ENCODE data around the gene CNIH1. TPM values are rescaled to one million over a fixed set of nuclear protein-coding genes. Genes with fewer than 3 reads are reported as not detected.
A peak's percentile ranks its signal among the peaks of the same experiment; 100 is the strongest.
"Not testable (repeated sequence)": the region's sequence is repeated elsewhere in the genome, so short reads cannot be mapped to it uniquely, and the experiment has no call there.

CNIH1 gene
- total and polyA plus RNA-seq, 2 experiments from 2014 or later: 87.2 to 87.3 TPM

DNA sequence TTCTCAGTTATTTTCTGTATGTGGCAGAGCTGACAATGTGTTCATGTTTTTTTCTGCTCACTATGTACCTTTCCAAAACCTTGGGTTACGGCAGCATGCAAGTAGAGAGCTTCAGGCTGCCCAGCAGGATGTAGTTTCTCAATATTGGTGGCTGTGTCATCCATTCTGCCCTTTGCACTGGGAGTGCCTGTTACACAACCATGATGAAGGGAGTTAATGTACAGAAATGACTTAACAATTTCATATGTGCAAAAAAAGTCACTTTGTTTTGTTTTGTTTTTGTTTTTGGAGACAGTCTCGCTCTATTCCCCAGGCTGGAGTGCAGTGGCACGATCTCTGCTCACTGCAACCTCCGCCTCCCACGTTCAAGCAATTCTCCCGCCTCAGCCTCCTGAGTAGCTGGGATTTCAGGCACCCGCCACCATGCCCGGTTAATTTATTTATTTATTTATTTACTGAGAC lies 6.1 kb upstream of the CNIH1 start:
- peak in 1 of 2 donors; percentile 86 for DNase-seq (ENCODE audit: low read depth in 1 of 2, low spot score in 1 of 2)
- TF ChIP-seq CTCF (IDR thresholded peaks at IDR 0.05; ENCODE audit: low read depth, low read length): no peak
- H3K4me1 ChIP-seq (ENCODE audit: low read depth): no peaks in the 10 kb centered on the region

GRCh38 chr14:54446161-54446693 lies 5.1 kb upstream of the CNIH1 start:
- peak in 1 of 2 donors; percentile 95 for DNase-seq (ENCODE audit: low read depth in 1 of 2, low spot score in 1 of 2)
- H3K36me3 ChIP-seq: no peaks in the 10 kb centered on the region
- H3K27me3 ChIP-seq: no peaks in the 10 kb centered on the region
- no peaks in the 10 kb centered on the region for H3K4me1 ChIP-seq (ENCODE audit: low read depth)
- no peaks in the 10 kb centered on the region for H3K9me3 ChIP-seq (ENCODE audit: low read depth)
- H3K4me3 ChIP-seq: no peak overlapping the region
- no peak overlapping the region for H3K27ac ChIP-seq
- TF ChIP-seq CTCF (IDR thresholded peaks at IDR 0.05; ENCODE audit: low read depth, low read length): no peak

More for the DNA sequence above, 6.1 kb upstream of the CNIH1 start:
- Histone ChIP-seq H3K27me3 (no peaks in the 10 kb centered on the region), H3K4me3 (no peak overlapping the region), H3K36me3 (no peaks in the 10 kb centered on the region), H3K27ac (no peak overlapping the region), H3K9me3 (ENCODE audit: low read depth) (no peaks in the 10 kb centered on the region)

DNA sequence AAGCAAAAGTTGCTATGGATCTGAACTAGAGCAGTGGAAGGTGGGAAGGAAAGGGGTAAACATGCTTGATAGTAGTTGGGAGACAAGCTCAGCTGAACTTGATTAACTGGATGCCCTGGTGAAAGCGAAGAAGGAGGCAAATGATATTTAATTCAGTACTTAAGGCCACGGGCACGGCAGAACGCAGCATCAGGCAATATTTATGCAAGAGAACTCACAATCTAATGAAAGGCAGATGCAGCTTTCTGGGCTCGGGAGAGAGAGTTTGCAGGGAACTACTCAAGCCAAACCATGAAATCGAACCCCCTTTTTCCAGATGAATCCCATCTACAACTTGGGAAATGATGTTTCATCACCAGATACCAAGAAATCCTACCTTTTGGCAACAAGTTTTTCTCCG lies 3.5 kb upstream of the CNIH1 start:
- TF ChIP-seq CTCF (IDR thresholded peaks at IDR 0.05; ENCODE audit: low read depth, low read length): no peak
- Histone ChIP-seq H3K36me3 (no peaks in the 10 kb centered on the region), H3K27ac (no peak overlapping the region), H3K4me3 (no peak overlapping the region), H3K9me3 (ENCODE audit: low read depth) (no peaks in the 10 kb centered on the region), H3K27me3 (no peaks in the 10 kb centered on the region), H3K4me1 (ENCODE audit: low read depth) (peaks cover 5% of the 10 kb centered on the region)
- DNase-seq (ENCODE audit: low read depth in 1 of 2, low spot score in 1 of 2): peak in 1 of 2 donors; percentile 21

DNA sequence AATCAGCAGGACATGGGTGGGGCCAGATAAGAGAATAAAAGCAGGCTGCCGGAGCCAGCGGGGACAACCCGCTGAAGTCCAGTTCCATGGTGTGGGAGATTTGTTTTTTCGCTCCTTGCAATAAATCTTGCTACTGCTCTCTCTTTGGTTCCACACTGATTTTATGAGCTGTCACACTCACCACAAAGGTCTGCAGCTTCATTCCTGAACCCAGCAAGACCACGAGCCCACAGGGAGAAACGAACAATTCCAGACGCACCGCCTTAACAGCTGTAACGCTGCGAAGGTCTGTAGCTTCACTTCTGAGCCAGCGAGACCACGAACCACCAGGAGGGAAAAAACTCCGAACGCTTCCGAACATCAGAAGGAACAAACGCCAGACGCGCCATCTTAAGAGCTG lies 2.8 kb upstream of the CNIH1 start:
- Histone ChIP-seq H3K36me3 (no peaks in the 10 kb centered on the region), H3K4me3 (no peak overlapping the region), H3K4me1 (ENCODE audit: low read depth) (peaks cover 6% of the 10 kb centered on the region), H3K27me3 (no peaks in the 10 kb centered on the region), H3K9me3 (ENCODE audit: low read depth) (no peaks in the 10 kb centered on the region), H3K27ac (no peak overlapping the region)
- no peak for DNase-seq (ENCODE audit: low read depth in 1 of 2, low spot score in 1 of 2)
- no peak for TF ChIP-seq CTCF (IDR thresholded peaks at IDR 0.05; ENCODE audit: low read depth, low read length)

DNA sequence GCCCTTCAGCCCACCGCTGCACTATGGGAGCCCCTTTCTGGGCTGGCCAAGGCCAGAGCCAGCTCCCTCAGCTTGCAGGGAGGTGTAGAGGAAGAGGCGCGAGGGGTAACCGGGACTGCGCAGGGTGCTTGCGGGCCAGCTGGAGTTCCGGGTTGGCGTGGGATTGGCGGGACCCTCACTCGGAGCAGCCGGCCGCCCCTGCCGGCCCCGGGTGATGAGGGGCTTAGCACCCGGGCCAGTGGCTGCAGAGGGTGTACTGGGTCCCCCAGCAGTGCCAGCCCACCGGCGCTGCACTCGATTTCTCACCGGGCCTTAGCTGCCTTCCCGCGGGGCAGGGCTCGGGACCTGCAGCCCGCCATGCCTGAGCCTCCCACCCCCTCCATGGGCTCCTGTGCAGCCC lies 1.8 kb upstream of the CNIH1 start:
- not testable (repeated sequence) for H3K27ac ChIP-seq; DNase-seq (ENCODE audit: low read depth in 1 of 2, low spot score in 1 of 2); H3K36me3 ChIP-seq; H3K4me3 ChIP-seq; H3K9me3 ChIP-seq (ENCODE audit: low read depth); H3K27me3 ChIP-seq
- H3K4me1 ChIP-seq (ENCODE audit: low read depth): peaks cover 10% of the 10 kb centered on the region

DNA sequence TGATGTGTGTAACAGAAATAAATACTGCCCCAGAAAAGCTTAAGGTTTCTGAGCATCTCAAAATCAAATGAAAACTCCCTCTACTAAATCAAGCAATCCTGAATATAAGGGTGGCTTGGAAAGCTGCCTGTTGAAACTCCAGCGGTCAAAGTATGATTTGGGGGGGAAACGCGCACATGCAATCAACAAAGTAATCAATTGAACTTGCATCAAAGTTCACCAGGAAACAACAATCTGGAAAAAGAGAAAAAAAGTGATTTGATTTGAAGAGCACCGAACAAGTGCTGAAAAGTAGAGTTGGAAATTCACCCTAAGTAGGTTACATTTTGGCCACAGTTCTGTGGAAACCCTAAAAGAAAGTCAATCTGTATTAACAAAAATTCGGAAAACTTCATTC lies 700 bp downstream of the CNIH1 start:
- TF ChIP-seq CTCF (IDR thresholded peaks at IDR 0.05; ENCODE audit: low read depth, low read length): no peak
- H3K9me3 ChIP-seq (ENCODE audit: low read depth): no peaks in the 10 kb centered on the region

More for the DNA sequence above, 700 bp downstream of the CNIH1 start:
- Histone ChIP-seq H3K4me3 (peak overlapping the region; percentile 69), H3K36me3 (no peaks in the 10 kb centered on the region), H3K4me1 (ENCODE audit: low read depth) (peaks cover 10% of the 10 kb centered on the region), H3K27me3 (no peaks in the 10 kb centered on the region), H3K27ac (peak overlapping the region; percentile 95)
- DNase-seq (ENCODE audit: low read depth in 1 of 2, low spot score in 1 of 2): peak in 1 of 2 donors; percentile 25
